Fibroblast of lung (primary cell): Measurements from ENCODE around the gene GFPT2.

ENCODE experiments used
- EZH2 ChIP-seq: IDR thresholded peaks from 2 replicates; pipeline ENCODE4 v1.5.1; 2012; ENCODE audit warnings: low read length, control low read depth, mild to moderate bottlenecking; ENCODE audit errors: missing control alignments
- TF ChIP-seq, protein P1 (sequence below), 2 donors: IDR thresholded peaks in 1 of 2; conservative IDR thresholded peaks in 1 of 2; 1 replicate in 1 of 2; 2 replicates in 1 of 2; pipeline ENCODE4 v1.5.1; 2011 to 2012; ENCODE audit warnings: low read length in 2 of 2, control low read depth in 1 of 2, inconsistent platforms in 1 of 2, low read depth in 1 of 2, mild to moderate bottlenecking in 1 of 2

GRCh38 chr5:180346358-180346757, 6.8 kb downstream of the GFPT2 start:
- TF ChIP-seq, protein P1, sequence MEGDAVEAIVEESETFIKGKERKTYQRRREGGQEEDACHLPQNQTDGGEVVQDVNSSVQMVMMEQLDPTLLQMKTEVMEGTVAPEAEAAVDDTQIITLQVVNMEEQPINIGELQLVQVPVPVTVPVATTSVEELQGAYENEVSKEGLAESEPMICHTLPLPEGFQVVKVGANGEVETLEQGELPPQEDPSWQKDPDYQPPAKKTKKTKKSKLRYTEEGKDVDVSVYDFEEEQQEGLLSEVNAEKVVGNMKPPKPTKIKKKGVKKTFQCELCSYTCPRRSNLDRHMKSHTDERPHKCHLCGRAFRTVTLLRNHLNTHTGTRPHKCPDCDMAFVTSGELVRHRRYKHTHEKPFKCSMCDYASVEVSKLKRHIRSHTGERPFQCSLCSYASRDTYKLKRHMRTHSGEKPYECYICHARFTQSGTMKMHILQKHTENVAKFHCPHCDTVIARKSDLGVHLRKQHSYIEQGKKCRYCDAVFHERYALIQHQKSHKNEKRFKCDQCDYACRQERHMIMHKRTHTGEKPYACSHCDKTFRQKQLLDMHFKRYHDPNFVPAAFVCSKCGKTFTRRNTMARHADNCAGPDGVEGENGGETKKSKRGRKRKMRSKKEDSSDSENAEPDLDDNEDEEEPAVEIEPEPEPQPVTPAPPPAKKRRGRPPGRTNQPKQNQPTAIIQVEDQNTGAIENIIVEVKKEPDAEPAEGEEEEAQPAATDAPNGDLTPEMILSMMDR (conservative IDR thresholded peaks at IDR 0.05 in 1 of 2, IDR thresholded peaks at IDR 0.05 in 1 of 2; ENCODE audit: low read depth in 1 of 2, low read length in 2 of 2), result no peak
- no peak for TF ChIP-seq EZH2
